Loucy (cell line): Measurements from ENCODE around the gene KRTAP10-12.

Experiments
- H2AFZ ChIP-seq: fragments of 200-600 bp; sonication (generic); 2 replicates; pipeline ENCODE4 v1.6.0; 2016; ENCODE audit warnings: antibody characterized with exemption, mild to moderate bottlenecking, low read length, moderate library complexity
- H3F3A ChIP-seq: fragments of 200-600 bp; 2 replicates; pipeline ENCODE4 v1.6.0; 2016; ENCODE audit warnings: antibody characterized with exemption, low read depth, mild to moderate bottlenecking
- H3K27me3 ChIP-seq: fragments of 200-600 bp; sonication (generic); 2 replicates; pipeline ENCODE4 v1.6.1; 2014; ENCODE audit warnings: low read length, mild to moderate bottlenecking; ENCODE audit not compliant: insufficient read depth, poor library complexity, severe bottlenecking
- H3K36me3 ChIP-seq: fragments of 200-600 bp; sonication (generic); 2 replicates; pipeline ENCODE4 v1.6.1; 2016; ENCODE audit warnings: low read length; ENCODE audit not compliant: insufficient read depth
- H3K4me1 ChIP-seq: fragments of 200-600 bp; sonication (generic); 2 replicates; pipeline ENCODE4 v1.5.1; 2014; ENCODE audit warnings: low read length, mild to moderate bottlenecking; ENCODE audit not compliant: insufficient read depth, poor library complexity, severe bottlenecking
- H3K4me2 ChIP-seq: fragments of 200-600 bp; sonication (generic); 2 replicates; pipeline ENCODE4 v1.6.0; 2014; ENCODE audit warnings: antibody characterized with exemption, low read length, low read depth, mild to moderate bottlenecking; ENCODE audit not compliant: poor library complexity, severe bottlenecking
- H3K4me3 ChIP-seq: fragments of 200-600 bp; sonication (generic); 2 replicates; pipeline ENCODE4 v1.5.1; 2014; ENCODE audit warnings: low read length, mild to moderate bottlenecking, mixed read lengths; ENCODE audit not compliant: poor library complexity, severe bottlenecking
- H3K79me2 ChIP-seq: fragments of 200-600 bp; sonication (generic); 2 replicates; pipeline ENCODE4 v1.6.1; 2014; ENCODE audit warnings: low read length; ENCODE audit not compliant: insufficient read depth
- H3K9ac ChIP-seq: fragments of 200-600 bp; sonication (generic); 2 replicates; pipeline ENCODE4 v1.6.0; 2014; ENCODE audit warnings: mild to moderate bottlenecking, low read depth, low read length, moderate library complexity; ENCODE audit not compliant: poor library complexity, severe bottlenecking
- H3K9me2 ChIP-seq: fragments of 200-600 bp; sonication (generic); replicated peaks from 2 replicates; pipeline ENCODE4 v1.6.1; 2016; ENCODE audit warnings: low read depth, low read length, mixed read lengths
- H3K9me3 ChIP-seq: fragments of 200-600 bp; sonication (generic); 2 replicates; pipeline ENCODE4 v1.6.1; 2014; ENCODE audit warnings: mild to moderate bottlenecking, antibody characterized with exemption, low read length, low read depth; ENCODE audit not compliant: insufficient read depth
- H4K20me1 ChIP-seq: fragments of 200-600 bp; sonication (generic); 2 replicates; pipeline ENCODE4 v1.6.0; 2014; ENCODE audit warnings: antibody characterized with exemption, low read length, mild to moderate bottlenecking; ENCODE audit not compliant: insufficient read depth, poor library complexity, severe bottlenecking
- CTCF ChIP-seq: fragments of 200-600 bp; sonication (generic); conservative IDR thresholded peaks from 2 replicates; pipeline ENCODE4 v1.5.1; 2014; ENCODE audit warnings: mild to moderate bottlenecking, antibody characterized with exemption, low read length
- EZH2phosphoT487 ChIP-seq: fragments of 200-600 bp; IDR thresholded peaks from 2 replicates; pipeline ENCODE4 v1.6.1; 2018; ENCODE audit warnings: antibody characterized with exemption, mild to moderate bottlenecking, moderate library complexity, borderline replicate concordance

Gene KRTAP10-12

GRCh38 chr21:44713846-44714245 is 16.9 kb downstream of the KRTAP10-12 start:
- Histone ChIP-seq H3K9ac (no peak overlapping the region), H3K9me3 (no peaks in the 10 kb centered on the region), H3K4me1 (no peaks in the 10 kb centered on the region), H3K4me2 (no peak overlapping the region), H3K27me3 (no peaks in the 10 kb centered on the region), H3K79me2 (no peaks in the 10 kb centered on the region), H3K36me3 (no peaks in the 10 kb centered on the region), H2AFZ (no peak overlapping the region), H4K20me1 (no peaks in the 10 kb centered on the region), H3F3A (no peaks in the 10 kb centered on the region), H3K9me2 (0 out of 2 replicates have a peak, but pooled peaks cover 4% of the 10 kb centered on the region), H3K4me3 (no peak overlapping the region)
- TF ChIP-seq CTCF (no peak), EZH2phosphoT487 (no peak)

GRCh38 chr21:44714905-44715304 is 17.9 kb downstream of the KRTAP10-12 start:
- Histone ChIP-seq H3K79me2 (no peaks in the 10 kb centered on the region), H3K27me3 (no peaks in the 10 kb centered on the region)

GRCh38 chr21:44716984-44717383 is 20.0 kb downstream of the KRTAP10-12 start:
- H3K79me2 ChIP-seq = no peaks in the 10 kb centered on the region
- no peaks in the 10 kb centered on the region for H3K36me3 ChIP-seq
- H2AFZ ChIP-seq = no peak overlapping the region
- no peaks in the 10 kb centered on the region for H3K9me3 ChIP-seq
- H3K27me3 ChIP-seq = no peaks in the 10 kb centered on the region
- no peak overlapping the region for H3K9ac ChIP-seq
- TF ChIP-seq EZH2phosphoT487 (no peak), CTCF (no peak)
- H3K9me2 ChIP-seq = 0 out of 2 replicates have a peak, but pooled peaks cover 4% of the 10 kb centered on the region
- H3K4me3 ChIP-seq = no peak overlapping the region
- no peaks in the 10 kb centered on the region for H3K4me1 ChIP-seq
- H3F3A ChIP-seq = no peaks in the 10 kb centered on the region
- H3K4me2 ChIP-seq = no peak overlapping the region
- no peaks in the 10 kb centered on the region for H4K20me1 ChIP-seq

More at GRCh38 chr21:44714905-44715304, 17.9 kb downstream of the KRTAP10-12 start:
- H3K4me1 ChIP-seq = no peaks in the 10 kb centered on the region
- TF ChIP-seq EZH2phosphoT487 (no peak), CTCF (no peak)
- no peak overlapping the region for H3K4me2 ChIP-seq
- H3K9me2 ChIP-seq = 0 out of 2 replicates have a peak, but pooled peaks cover 4% of the 10 kb centered on the region
- no peaks in the 10 kb centered on the region for H3K9me3 ChIP-seq
- no peaks in the 10 kb centered on the region for H3K36me3 ChIP-seq
- H3F3A ChIP-seq = no peaks in the 10 kb centered on the region
- H3K9ac ChIP-seq = no peak overlapping the region
- H4K20me1 ChIP-seq = no peaks in the 10 kb centered on the region
- H3K4me3 ChIP-seq = no peak overlapping the region
- H2AFZ ChIP-seq = no peak overlapping the region
